Spleen (tissue), 7 donors: Measurements from ENCODE around the gene SORCS2.

Experiments used
- POLR2A ChIP-seq, 3 donors: fragments of 450-650 bp; IDR thresholded peaks; one replicate each; pipeline ENCODE4 v1.5.1; 2017; ENCODE audit warnings: antibody characterized with exemption in 3 of 3, mild to moderate bottlenecking in 1 of 3
- TF ChIP-seq, protein P1 (sequence below), 11 experiments: fragments of 200-600 bp in 7 of 11; fragments of 450-650 bp in 4 of 11; sonication (generic) in 4 of 11; IDR thresholded peaks in 8 of 11; conservative IDR thresholded peaks in 3 of 11; 1 replicate in 7 of 11; 2 replicates in 4 of 11; pipeline versions ENCODE4 v1.4.0 to v1.8.0; 2016 to 2021; ENCODE audit warnings: antibody characterized with exemption in 11 of 11, inconsistent platforms in 4 of 11, mild to moderate bottlenecking in 1 of 11
- donor health status: DM: no; HTN: no; CAD: no; lungs with moderate emphysema.
- donor health status: DM: no; HTN: no; CAD: no.
- donor health status: DM: no; HTN: no; CAD: no.

- TF ChIP-seq, protein P1, sequence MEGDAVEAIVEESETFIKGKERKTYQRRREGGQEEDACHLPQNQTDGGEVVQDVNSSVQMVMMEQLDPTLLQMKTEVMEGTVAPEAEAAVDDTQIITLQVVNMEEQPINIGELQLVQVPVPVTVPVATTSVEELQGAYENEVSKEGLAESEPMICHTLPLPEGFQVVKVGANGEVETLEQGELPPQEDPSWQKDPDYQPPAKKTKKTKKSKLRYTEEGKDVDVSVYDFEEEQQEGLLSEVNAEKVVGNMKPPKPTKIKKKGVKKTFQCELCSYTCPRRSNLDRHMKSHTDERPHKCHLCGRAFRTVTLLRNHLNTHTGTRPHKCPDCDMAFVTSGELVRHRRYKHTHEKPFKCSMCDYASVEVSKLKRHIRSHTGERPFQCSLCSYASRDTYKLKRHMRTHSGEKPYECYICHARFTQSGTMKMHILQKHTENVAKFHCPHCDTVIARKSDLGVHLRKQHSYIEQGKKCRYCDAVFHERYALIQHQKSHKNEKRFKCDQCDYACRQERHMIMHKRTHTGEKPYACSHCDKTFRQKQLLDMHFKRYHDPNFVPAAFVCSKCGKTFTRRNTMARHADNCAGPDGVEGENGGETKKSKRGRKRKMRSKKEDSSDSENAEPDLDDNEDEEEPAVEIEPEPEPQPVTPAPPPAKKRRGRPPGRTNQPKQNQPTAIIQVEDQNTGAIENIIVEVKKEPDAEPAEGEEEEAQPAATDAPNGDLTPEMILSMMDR (IDR thresholded peaks at IDR 0.05 in 8 of 11, conservative IDR thresholded peaks at IDR 0.05 in 3 of 11): no peak
- no peak for TF ChIP-seq POLR2A (IDR thresholded peaks at IDR 0.05)
Observed at GRCh38 chr4:7323872-7324650, 131.7 kb downstream of the SORCS2 start.
